Activated gamma-delta T cell treated with Interleukin-2 at 50 U/mL for 16 hours (primary cell): ENCODE measurements around the gene IGSF8.
"Not testable (repeated sequence)": the region's sequence is repeated elsewhere in the genome, so short reads cannot be mapped to it uniquely, and the experiment has no call there.

ENCODE experiments used
- DNase-seq: peaks from one replicate; pipeline ENCODE4 v3.0.0-alpha.2; 2020

Gene IGSF8

GRCh38 chr1:160127381-160127780, 29.0 kb upstream of the IGSF8 start:
- DNase-seq: no peak

- DNase-seq: not testable (repeated sequence)
Measured at GRCh38 chr1:160126342-160126741, 27.9 kb upstream of the IGSF8 start.

GRCh38 chr1:160125746-160126145, 27.3 kb upstream of the IGSF8 start:
- no peak for DNase-seq

GRCh38 chr1:160124705-160125478, 26.5 kb upstream of the IGSF8 start:
- no peak for DNase-seq

GRCh38 chr1:160123726-160124125, 25.3 kb upstream of the IGSF8 start:
- no peak for DNase-seq

- no peak for DNase-seq
Measured at GRCh38 chr1:160122978-160123495, 24.6 kb upstream of the IGSF8 start.

GRCh38 chr1:160121388-160121787, 23.0 kb upstream of the IGSF8 start:
- DNase-seq: no peak

GRCh38 chr1:160120797-160121196, 22.4 kb upstream of the IGSF8 start:
- no peak for DNase-seq

- no peak for DNase-seq
Measured at GRCh38 chr1:160118928-160119327, 20.5 kb upstream of the IGSF8 start.

- no peak for DNase-seq
Measured at GRCh38 chr1:160117709-160118183, 19.3 kb upstream of the IGSF8 start.

- DNase-seq: no peak
Measured at GRCh38 chr1:160117300-160117699, 18.9 kb upstream of the IGSF8 start.

- no peak for DNase-seq
Measured at GRCh38 chr1:160116283-160117147, 18.1 kb upstream of the IGSF8 start.

- no peak for DNase-seq
Measured at GRCh38 chr1:160115545-160116282, 17.3 kb upstream of the IGSF8 start, which contains the start of gene ATP1A2. Gene ATP1A2 (plus strand): TSS chr1:160115759. CDS start chr1:160115862, 103 bp downstream.

GRCh38 chr1:160114085-160114484, 15.7 kb upstream of the IGSF8 start:
- no peak for DNase-seq

- DNase-seq: no peak
Measured at GRCh38 chr1:160113407-160113806, 15.0 kb upstream of the IGSF8 start.

- DNase-seq: no peak
Measured at GRCh38 chr1:160112357-160112756, 13.9 kb upstream of the IGSF8 start.

GRCh38 chr1:160111462-160111861, 13.0 kb upstream of the IGSF8 start:
- DNase-seq: not testable (repeated sequence)

GRCh38 chr1:160109686-160110085, 11.3 kb upstream of the IGSF8 start:
- no peak for DNase-seq

- DNase-seq: no peak
Measured at GRCh38 chr1:160108888-160109662, 10.7 kb upstream of the IGSF8 start.

- DNase-seq: no peak
Measured at GRCh38 chr1:160107512-160107911, 9.1 kb upstream of the IGSF8 start.

GRCh38 chr1:160105155-160105554, 6.7 kb upstream of the IGSF8 start:
- DNase-seq: no peak

GRCh38 chr1:160104486-160104885, 6.1 kb upstream of the IGSF8 start:
- no peak for DNase-seq
